ENCODE data around the gene FEM1B. TPM values are rescaled to one million over a fixed set of nuclear protein-coding genes. Genes with fewer than 3 reads are reported as not detected.

The FEM1B gene
- polyA plus RNA-seq, 3 donors: 21.5 to 26.4 (median 26.0) TPM

DNA sequence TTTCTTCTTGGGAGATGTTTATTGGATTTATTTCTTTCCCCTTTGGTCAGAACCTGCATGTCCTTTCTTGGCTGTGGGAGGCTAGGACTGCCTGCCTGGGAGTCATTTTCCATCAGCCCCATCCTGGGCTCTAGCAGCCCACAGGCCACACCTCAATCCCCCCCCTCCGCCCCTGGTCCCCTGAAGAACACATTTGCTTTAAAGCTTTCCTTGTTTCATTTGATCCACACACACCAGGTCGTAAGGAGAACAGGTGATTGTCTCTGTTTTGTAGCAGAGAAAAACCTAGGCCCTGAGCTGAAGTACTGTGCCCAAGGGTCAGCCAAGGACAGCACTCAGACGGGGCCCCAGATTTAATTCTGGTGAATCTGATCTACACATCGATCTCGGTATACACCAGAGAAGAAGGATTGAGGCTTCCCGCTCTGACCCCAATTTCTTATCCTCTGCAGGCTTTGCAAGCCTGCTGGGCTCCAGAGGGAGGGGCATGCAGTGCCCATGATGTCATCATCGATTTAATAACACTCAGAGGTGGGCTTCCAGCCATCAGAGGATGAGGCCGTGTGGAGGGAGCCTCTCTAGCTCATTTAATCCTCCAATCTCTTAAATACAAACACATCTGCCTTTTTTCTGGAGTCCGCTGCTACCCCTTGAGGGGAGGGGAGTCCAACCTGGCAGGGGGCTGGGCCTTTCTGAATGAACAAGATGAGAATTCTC lies 46.3 kb upstream of the FEM1B start:
- peaks cover 59 to 67% of the 10 kb centered on the region in 2 donors for H3K4me1 ChIP-seq (ENCODE audit: control insufficient read depth in 1 of 2, insufficient read depth in 2 of 2, low read length in 2 of 2)

DNA sequence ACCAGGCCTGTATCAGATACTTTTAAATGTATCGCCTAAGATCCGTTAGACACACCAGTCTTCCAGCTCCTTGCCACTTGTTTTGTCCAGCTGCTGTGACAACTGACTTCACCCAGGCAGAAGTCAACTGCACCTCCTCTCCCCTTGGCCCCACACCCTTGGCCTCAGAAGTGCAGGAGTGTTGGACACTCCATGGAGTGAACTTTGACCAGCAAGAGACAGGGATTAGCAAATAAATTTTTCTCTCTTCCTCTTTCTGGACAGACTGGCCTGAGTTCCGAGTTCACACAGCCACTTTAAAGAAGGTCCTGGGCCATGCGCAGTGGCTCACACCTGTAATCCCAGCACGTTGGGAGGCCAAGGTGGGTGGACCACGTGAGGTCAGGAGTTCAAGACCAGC lies 45.1 kb upstream of the FEM1B start:
- no peak overlapping the region for H2AFZ ChIP-seq (ENCODE audit: insufficient read depth, low read depth, low read length, poor library complexity, severe bottlenecking)
- 58% methylated on average over 5 of the region's 6 CpGs for WGBS (ENCODE audit: insufficient coverage)
- peaks cover 0 to 5% (median 2%) of the 10 kb centered on the region in 3 donors for H3K27me3 Mint-ChIP-seq (ENCODE audit: low read depth in 3 of 3)
- TF ChIP-seq, protein P1, sequence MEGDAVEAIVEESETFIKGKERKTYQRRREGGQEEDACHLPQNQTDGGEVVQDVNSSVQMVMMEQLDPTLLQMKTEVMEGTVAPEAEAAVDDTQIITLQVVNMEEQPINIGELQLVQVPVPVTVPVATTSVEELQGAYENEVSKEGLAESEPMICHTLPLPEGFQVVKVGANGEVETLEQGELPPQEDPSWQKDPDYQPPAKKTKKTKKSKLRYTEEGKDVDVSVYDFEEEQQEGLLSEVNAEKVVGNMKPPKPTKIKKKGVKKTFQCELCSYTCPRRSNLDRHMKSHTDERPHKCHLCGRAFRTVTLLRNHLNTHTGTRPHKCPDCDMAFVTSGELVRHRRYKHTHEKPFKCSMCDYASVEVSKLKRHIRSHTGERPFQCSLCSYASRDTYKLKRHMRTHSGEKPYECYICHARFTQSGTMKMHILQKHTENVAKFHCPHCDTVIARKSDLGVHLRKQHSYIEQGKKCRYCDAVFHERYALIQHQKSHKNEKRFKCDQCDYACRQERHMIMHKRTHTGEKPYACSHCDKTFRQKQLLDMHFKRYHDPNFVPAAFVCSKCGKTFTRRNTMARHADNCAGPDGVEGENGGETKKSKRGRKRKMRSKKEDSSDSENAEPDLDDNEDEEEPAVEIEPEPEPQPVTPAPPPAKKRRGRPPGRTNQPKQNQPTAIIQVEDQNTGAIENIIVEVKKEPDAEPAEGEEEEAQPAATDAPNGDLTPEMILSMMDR (IDR thresholded peaks at IDR 0.05): no peak
- no peaks in the 10 kb centered on the region for H3K36me3 ChIP-seq (replicated peaks in 1 of 2; ENCODE audit: control insufficient read depth in 1 of 2, insufficient read depth in 2 of 2, low read length in 2 of 2)
- peak overlapping the region; percentile 58 to 76 for H3K27ac ChIP-seq (ENCODE audit: low read depth in 1 of 2, low read length in 2 of 2)
- no peaks in the 10 kb centered on the region for H3K9me3 Mint-ChIP-seq
- peaks cover 28% of the 10 kb centered on the region for H3K79me2 ChIP-seq (ENCODE audit: insufficient read depth, low read length)
- H3K27me3 ChIP-seq (ENCODE audit: control insufficient read depth in 2 of 2, insufficient read depth in 2 of 2, low read length in 2 of 2): no peaks in the 10 kb centered on the region
- H3K4me3 ChIP-seq (replicated peaks in 1 of 3; ENCODE audit: low read depth in 2 of 3, low read length in 3 of 3): peak overlapping the region in 1 of 3 experiments; percentile 55
- DNase-seq: peak in 2 of 3 donors; percentile 8 to 42
- intact Hi-C loops (cut with micrococcal nuclease): no loop called here
- H3K4me3 Mint-ChIP-seq: peak overlapping the region in 1 of 2 donors; percentile 74
- H3K4me2 ChIP-seq (replicated peaks; ENCODE audit: extremely low read depth, low read length, poor library complexity, severe bottlenecking): peak overlapping the region; percentile 60
- H3K4me1 Mint-ChIP-seq: peaks cover 42% of the 10 kb centered on the region
- H3K4me1 ChIP-seq (ENCODE audit: control insufficient read depth in 1 of 2, insufficient read depth in 2 of 2, low read length in 2 of 2): peaks cover 57 to 67% of the 10 kb centered on the region in 2 donors
- peaks cover 16% of the 10 kb centered on the region for H4K20me1 ChIP-seq (ENCODE audit: insufficient read depth, low read length)
- H3K9ac ChIP-seq (ENCODE audit: insufficient read depth, low read length, poor library complexity, severe bottlenecking): no peak overlapping the region
- H3K36me3 Mint-ChIP-seq: no peaks in the 10 kb centered on the region
- no peaks in the 10 kb centered on the region for H3K9me3 ChIP-seq (replicated peaks in 1 of 2; ENCODE audit: control insufficient read depth in 1 of 2, insufficient read depth in 1 of 2, low read length in 2 of 2)
- H3K27ac Mint-ChIP-seq: peak overlapping the region in 6 of 7 donors; percentile 82 to 96 (median 90)

More for the DNA sequence above, 46.3 kb upstream of the FEM1B start:
- Histone ChIP-seq H3K36me3 (replicated peaks in 1 of 2; ENCODE audit: control insufficient read depth in 1 of 2, insufficient read depth in 2 of 2, low read length in 2 of 2) (no peaks in the 10 kb centered on the region), H3K4me2 (replicated peaks; ENCODE audit: extremely low read depth, low read length, poor library complexity, severe bottlenecking) (no peak overlapping the region), H3K27me3 (ENCODE audit: control insufficient read depth in 2 of 2, insufficient read depth in 2 of 2, low read length in 2 of 2) (no peaks in the 10 kb centered on the region), H4K20me1 (ENCODE audit: insufficient read depth, low read length) (peaks cover 19% of the 10 kb centered on the region), H3K27ac (ENCODE audit: low read depth in 1 of 2, low read length in 2 of 2) (no peak overlapping the region), H3K79me2 (ENCODE audit: insufficient read depth, low read length) (peaks cover 40% of the 10 kb centered on the region), H3K9ac (ENCODE audit: insufficient read depth, low read length, poor library complexity, severe bottlenecking) (no peak overlapping the region), H3K9me3 (replicated peaks in 1 of 2; ENCODE audit: control insufficient read depth in 1 of 2, insufficient read depth in 1 of 2, low read length in 2 of 2) (no peaks in the 10 kb centered on the region), H3K4me3 (replicated peaks in 1 of 3; ENCODE audit: low read depth in 2 of 3, low read length in 3 of 3) (no peak overlapping the region), H2AFZ (ENCODE audit: insufficient read depth, low read depth, low read length, poor library complexity, severe bottlenecking) (no peak overlapping the region)
- peaks cover 0 to 6% of the 10 kb centered on the region in 2 donors for H3K36me3 Mint-ChIP-seq
- intact Hi-C loops (cut with micrococcal nuclease): no loop called here
- TF ChIP-seq, protein P1 (IDR thresholded peaks at IDR 0.05): no peak
- WGBS (ENCODE audit: insufficient coverage): 97% methylated on average over 4 of the region's 9 CpGs
- H3K4me3 Mint-ChIP-seq: no peak overlapping the region
- H3K27me3 Mint-ChIP-seq (ENCODE audit: low read depth in 3 of 3): peaks cover 0 to 5% (median 2%) of the 10 kb centered on the region in 3 donors
- H3K9me3 Mint-ChIP-seq: no peaks in the 10 kb centered on the region
- DNase-seq: no peak
- H3K27ac Mint-ChIP-seq: peak overlapping the region in 2 of 7 donors; percentile 10 to 63
- peaks cover 43% of the 10 kb centered on the region for H3K4me1 Mint-ChIP-seq
